Tibial nerve (tissue), 4 donors: ENCODE measurements around the gene CDH4. TPM values are rescaled to one million over a fixed set of nuclear protein-coding genes. Genes with fewer than 3 reads are reported as not detected.

ENCODE experiments used
- DNase-seq, 2 donors: peaks; one replicate each; pipeline ENCODE4 v3.0.0-alpha.2; 2019; ENCODE audit warnings: low spot score in 2 of 2
- H3K27ac ChIP-seq, 4 donors: fragments of 200-600 bp; sonication (generic) in 3 of 4; one replicate each; pipeline ENCODE4 v1.5.1; 2017 to 2019; ENCODE audit warnings: mild to moderate bottlenecking in 1 of 4
- H3K27me3 ChIP-seq, 2 donors: fragments of 200-600 bp; sonication (generic) in 1 of 2; one replicate each; pipeline versions ENCODE4 v1.5.1 to v1.6.0; 2017 to 2019
- H3K36me3 ChIP-seq, 3 donors: fragments of 200-600 bp; sonication (generic); one replicate each; pipeline ENCODE4 v1.5.1; 2018 to 2019
- H3K4me1 ChIP-seq, 4 donors: fragments of 200-600 bp; sonication (generic) in 3 of 4; one replicate each; pipeline ENCODE4 v1.5.1; 2017 to 2019
- H3K4me3 ChIP-seq, 4 donors: fragments of 200-600 bp; sonication (generic) in 3 of 4; one replicate each; pipeline ENCODE4 v1.5.1; 2017 to 2019; ENCODE audit warnings: mild to moderate bottlenecking in 1 of 4, moderate library complexity in 1 of 4
- H3K9me3 ChIP-seq, 4 donors: fragments of 200-600 bp; sonication (generic) in 3 of 4; one replicate each; pipeline ENCODE4 v1.5.1; 2017 to 2019
- EP300 ChIP-seq, 2 donors: sonication (generic); formaldehyde crosslinking; IDR thresholded peaks; one replicate each; pipeline ENCODE4 v1.6.1; 2017; ENCODE audit warnings: antibody characterized with exemption in 2 of 2, mild to moderate bottlenecking in 1 of 2
- POLR2A ChIP-seq, 2 donors: fragments of 450-650 bp; IDR thresholded peaks; one replicate each; pipeline ENCODE4 v1.6.1; 2017; ENCODE audit warnings: antibody characterized with exemption in 2 of 2, mild to moderate bottlenecking in 2 of 2, moderate library complexity in 2 of 2
- WGBS, 2 donors: methylation state at CpG; one replicate each; pipeline ENCODE4 v1.1.5; 2018; 5-methylcytosine and 5-hydroxymethylcytosine counted together
- total RNA-seq, 4 donors: library from RNA; depleted of rRNA; stranded (reverse); fragments of >200 nt; gene quantifications; one replicate each; pipeline ENCODE4 v1.1.0, GENCODE V29; 2016
- TF ChIP-seq, protein P1 (sequence below), 5 experiments: fragments of 200-600 bp in 3 of 5; fragments of 450-650 bp in 2 of 5; sonication (generic) in 3 of 5; IDR thresholded peaks; one replicate each; pipeline ENCODE4 v1.5.1; 2016 to 2019; ENCODE audit warnings: antibody characterized with exemption in 5 of 5, mild to moderate bottlenecking in 3 of 5, moderate library complexity in 2 of 5

Gene CDH4
- total RNA-seq, 4 donors from 2014 or later: 0.78 to 2.3 (median 1.0) TPM

GRCh38 chr20:61455508-61456215, 203.6 kb downstream of the CDH4 start:
- TF ChIP-seq, protein P1, sequence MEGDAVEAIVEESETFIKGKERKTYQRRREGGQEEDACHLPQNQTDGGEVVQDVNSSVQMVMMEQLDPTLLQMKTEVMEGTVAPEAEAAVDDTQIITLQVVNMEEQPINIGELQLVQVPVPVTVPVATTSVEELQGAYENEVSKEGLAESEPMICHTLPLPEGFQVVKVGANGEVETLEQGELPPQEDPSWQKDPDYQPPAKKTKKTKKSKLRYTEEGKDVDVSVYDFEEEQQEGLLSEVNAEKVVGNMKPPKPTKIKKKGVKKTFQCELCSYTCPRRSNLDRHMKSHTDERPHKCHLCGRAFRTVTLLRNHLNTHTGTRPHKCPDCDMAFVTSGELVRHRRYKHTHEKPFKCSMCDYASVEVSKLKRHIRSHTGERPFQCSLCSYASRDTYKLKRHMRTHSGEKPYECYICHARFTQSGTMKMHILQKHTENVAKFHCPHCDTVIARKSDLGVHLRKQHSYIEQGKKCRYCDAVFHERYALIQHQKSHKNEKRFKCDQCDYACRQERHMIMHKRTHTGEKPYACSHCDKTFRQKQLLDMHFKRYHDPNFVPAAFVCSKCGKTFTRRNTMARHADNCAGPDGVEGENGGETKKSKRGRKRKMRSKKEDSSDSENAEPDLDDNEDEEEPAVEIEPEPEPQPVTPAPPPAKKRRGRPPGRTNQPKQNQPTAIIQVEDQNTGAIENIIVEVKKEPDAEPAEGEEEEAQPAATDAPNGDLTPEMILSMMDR (IDR thresholded peaks at IDR 0.05): no peak
- TF ChIP-seq EP300 (IDR thresholded peaks at IDR 0.05) (no peak), POLR2A (IDR thresholded peaks at IDR 0.05) (no peak)
- DNase-seq: no peak
- WGBS, 2 donors: 88 to 94% methylated on average over 6 of the region's 6 CpGs
- Histone ChIP-seq H3K4me3 (no peak overlapping the region), H3K9me3 (no peaks in the 10 kb centered on the region), H3K27ac (no peak overlapping the region), H3K4me1 (no peaks in the 10 kb centered on the region), H3K36me3 (no peaks in the 10 kb centered on the region), H3K27me3 (no peaks in the 10 kb centered on the region)

- Histone ChIP-seq H3K4me1 (no peaks in the 10 kb centered on the region), H3K27me3 (no peaks in the 10 kb centered on the region), H3K9me3 (no peaks in the 10 kb centered on the region), H3K4me3 (no peak overlapping the region), H3K27ac (no peak overlapping the region), H3K36me3 (no peaks in the 10 kb centered on the region)
- WGBS, 2 donors: 96 to 98% methylated on average over 4 of the region's 4 CpGs
- DNase-seq: no peak
- TF ChIP-seq, protein P1 (IDR thresholded peaks at IDR 0.05): no peak
- TF ChIP-seq EP300 (IDR thresholded peaks at IDR 0.05): no peak
- no peak for TF ChIP-seq POLR2A (IDR thresholded peaks at IDR 0.05)
Observed at GRCh38 chr20:61457725-61458124, 205.7 kb downstream of the CDH4 start.

DNA sequence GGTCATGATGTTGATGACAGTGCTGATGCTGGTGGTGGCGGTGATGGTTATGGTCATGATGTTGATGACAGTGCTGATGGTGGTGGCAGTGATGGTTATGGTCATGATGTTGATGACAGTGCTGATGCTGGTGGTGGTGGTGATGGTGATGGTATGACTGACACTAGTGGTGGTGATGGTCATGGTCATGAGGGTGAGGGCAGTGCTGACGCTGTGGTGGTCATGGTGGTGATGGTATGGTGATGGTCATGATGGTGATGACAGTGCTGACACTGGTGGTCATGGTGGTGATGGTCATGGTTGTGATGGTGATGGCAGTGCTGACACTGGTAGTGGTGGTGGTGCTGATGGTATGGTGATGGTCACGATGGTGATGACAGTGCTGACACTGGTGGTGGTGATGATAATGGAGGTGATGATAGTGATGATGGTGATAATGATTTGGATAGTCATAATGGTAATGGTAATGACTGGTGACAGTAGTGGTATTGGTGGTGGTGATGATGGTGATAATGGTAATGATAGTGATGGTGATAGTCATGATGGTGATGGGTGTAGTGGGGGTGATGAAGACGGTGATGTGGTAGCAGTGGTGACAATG, 206.2 kb downstream of the CDH4 start:
- Histone ChIP-seq H3K36me3 (no peaks in the 10 kb centered on the region), H3K9me3 (no peaks in the 10 kb centered on the region), H3K27ac (no peak overlapping the region), H3K4me3 (no peak overlapping the region), H3K4me1 (no peaks in the 10 kb centered on the region), H3K27me3 (no peaks in the 10 kb centered on the region)
- TF ChIP-seq, protein P1 (IDR thresholded peaks at IDR 0.05): no peak
- TF ChIP-seq EP300 (IDR thresholded peaks at IDR 0.05) (no peak), POLR2A (IDR thresholded peaks at IDR 0.05) (no peak)
- no peak for DNase-seq
- 94 to 95% methylated on average over 4 of the region's 4 CpGs for WGBS, 2 donors

GRCh38 chr20:61459266-61459665, 207.2 kb downstream of the CDH4 start:
- no peak for DNase-seq
- TF ChIP-seq, protein P1 (IDR thresholded peaks at IDR 0.05): no peak
- TF ChIP-seq EP300 (IDR thresholded peaks at IDR 0.05): no peak
- TF ChIP-seq POLR2A (IDR thresholded peaks at IDR 0.05): no peak
- Histone ChIP-seq H3K9me3 (no peaks in the 10 kb centered on the region), H3K4me1 (no peaks in the 10 kb centered on the region), H3K27ac (no peak overlapping the region), H3K4me3 (no peak overlapping the region), H3K36me3 (no peaks in the 10 kb centered on the region), H3K27me3 (no peaks in the 10 kb centered on the region)
- WGBS, 2 donors: 90 to 93% methylated on average over 7 of the region's 7 CpGs

- Histone ChIP-seq H3K36me3 (no peaks in the 10 kb centered on the region), H3K4me1 (no peaks in the 10 kb centered on the region), H3K27ac (no peak overlapping the region), H3K9me3 (no peaks in the 10 kb centered on the region), H3K27me3 (no peaks in the 10 kb centered on the region), H3K4me3 (no peak overlapping the region)
- TF ChIP-seq, protein P1 (IDR thresholded peaks at IDR 0.05): no peak
- TF ChIP-seq POLR2A (IDR thresholded peaks at IDR 0.05): no peak
- no peak for TF ChIP-seq EP300 (IDR thresholded peaks at IDR 0.05)
- DNase-seq: no peak
- WGBS, 2 donors: 82 to 83% methylated on average over 7 of the region's 7 CpGs
Observed at GRCh38 chr20:61459705-61460104, 207.6 kb downstream of the CDH4 start.
